Body of pancreas (tissue), 4 donors: ENCODE measurements around the gene SMARCA2. TPM values are rescaled to one million over a fixed set of nuclear protein-coding genes. Genes with fewer than 3 reads are reported as not detected.

ENCODE experiments used
- ATAC-seq: fragments of 150-250 bp; one replicate; pipeline ENCODE4 v1.9.1; 2016
- DNase-seq, 4 donors: peaks; one replicate each; pipeline ENCODE4 v3.0.0-alpha.2; 2019
- H3K27ac ChIP-seq, 4 donors: fragments of 200-600 bp; sonication (generic); 1 replicate in 3 of 4; 2 replicates in 1 of 4; pipeline versions ENCODE4 v1.5.1 to v1.6.1; 2016 to 2019; ENCODE audit warnings: mild to moderate bottlenecking in 1 of 4, mixed read lengths in 1 of 4, moderate library complexity in 1 of 4
- H3K27me3 ChIP-seq, 2 donors: fragments of 200-600 bp; sonication (generic); one replicate each; pipeline ENCODE4 v1.6.0; 2016; ENCODE audit warnings: mild to moderate bottlenecking in 1 of 2
- H3K36me3 ChIP-seq, 2 donors: fragments of 200-600 bp; sonication (generic); replicated peaks in 1 of 2; 2 replicates each; pipeline ENCODE4 v1.5.1; 2016; ENCODE audit warnings: low read depth in 2 of 2; ENCODE audit not compliant: insufficient read depth in 1 of 2
- H3K4me1 ChIP-seq: fragments of 200-600 bp; sonication (generic); one replicate; pipeline ENCODE4 v1.6.0; 2016
- H3K4me3 ChIP-seq, 2 donors: fragments of 200-600 bp; sonication (generic); 1 replicate in 1 of 2; 2 replicates in 1 of 2; pipeline ENCODE4 v1.5.1; 2016 to 2019
- H3K9me3 ChIP-seq, 3 donors: fragments of 200-600 bp; sonication (generic); 1 replicate in 2 of 3; 2 replicates in 1 of 3; pipeline ENCODE4 v1.5.1; 2016
- POLR2A ChIP-seq, 3 donors: fragments of 450-650 bp; IDR thresholded peaks; one replicate each; pipeline ENCODE4 v1.6.1; 2016; ENCODE audit warnings: antibody characterized with exemption in 3 of 3, mild to moderate bottlenecking in 2 of 3
- WGBS, 2 donors: methylation state at CpG; one replicate each; pipeline ENCODE4 v1.1.5; 2017; 5-methylcytosine and 5-hydroxymethylcytosine counted together
- intact Hi-C: fragments of 100-400 bp; cut with DNase I; formaldehyde crosslinking; loops from one replicate; pipeline ENCODE4 v1.15.1; 2023
- total RNA-seq, 2 donors: library from RNA; depleted of rRNA; stranded (reverse); fragments of >200 nt; gene quantifications; one replicate each; pipeline ENCODE4 v1.1.0, GENCODE V29; 2016
- TF ChIP-seq, protein P1 (sequence below), 7 experiments: fragments of 450-650 bp in 4 of 7; fragments of 200-600 bp in 3 of 7; sonication (generic) in 3 of 7; IDR thresholded peaks; one replicate each; pipeline ENCODE4 v1.5.1; 2016 to 2019; ENCODE audit warnings: antibody characterized with exemption in 7 of 7

Gene SMARCA2
- total RNA-seq, 2 donors from 2014 or later = 83.8 to 117 TPM

GRCh38 chr9:2120926-2121689, 106.0 kb downstream of the SMARCA2 start:
- Histone ChIP-seq H3K4me1 (peaks cover 7% of the 10 kb centered on the region), H3K9me3 (no peaks in the 10 kb centered on the region), H3K27ac (peak overlapping the region in 1 of 4 donors; percentile 33), H3K27me3 (no peaks in the 10 kb centered on the region), H3K36me3 (peaks cover 0 to 21% of the 10 kb centered on the region in 2 donors), H3K4me3 (no peak overlapping the region)
- DNase-seq = peak in 2 of 4 donors; percentile 15 to 17
- peak; percentile 35 for ATAC-seq
- intact Hi-C loops = no loop called here
- 59 to 67% methylated on average over 3 of the region's 3 CpGs for WGBS, 2 donors
- TF ChIP-seq, protein P1, sequence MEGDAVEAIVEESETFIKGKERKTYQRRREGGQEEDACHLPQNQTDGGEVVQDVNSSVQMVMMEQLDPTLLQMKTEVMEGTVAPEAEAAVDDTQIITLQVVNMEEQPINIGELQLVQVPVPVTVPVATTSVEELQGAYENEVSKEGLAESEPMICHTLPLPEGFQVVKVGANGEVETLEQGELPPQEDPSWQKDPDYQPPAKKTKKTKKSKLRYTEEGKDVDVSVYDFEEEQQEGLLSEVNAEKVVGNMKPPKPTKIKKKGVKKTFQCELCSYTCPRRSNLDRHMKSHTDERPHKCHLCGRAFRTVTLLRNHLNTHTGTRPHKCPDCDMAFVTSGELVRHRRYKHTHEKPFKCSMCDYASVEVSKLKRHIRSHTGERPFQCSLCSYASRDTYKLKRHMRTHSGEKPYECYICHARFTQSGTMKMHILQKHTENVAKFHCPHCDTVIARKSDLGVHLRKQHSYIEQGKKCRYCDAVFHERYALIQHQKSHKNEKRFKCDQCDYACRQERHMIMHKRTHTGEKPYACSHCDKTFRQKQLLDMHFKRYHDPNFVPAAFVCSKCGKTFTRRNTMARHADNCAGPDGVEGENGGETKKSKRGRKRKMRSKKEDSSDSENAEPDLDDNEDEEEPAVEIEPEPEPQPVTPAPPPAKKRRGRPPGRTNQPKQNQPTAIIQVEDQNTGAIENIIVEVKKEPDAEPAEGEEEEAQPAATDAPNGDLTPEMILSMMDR (IDR thresholded peaks at IDR 0.05) = peak in 4 of 7 experiments; percentile 11 to 40 (median 30)
- no peak for TF ChIP-seq POLR2A (IDR thresholded peaks at IDR 0.05)

DNA sequence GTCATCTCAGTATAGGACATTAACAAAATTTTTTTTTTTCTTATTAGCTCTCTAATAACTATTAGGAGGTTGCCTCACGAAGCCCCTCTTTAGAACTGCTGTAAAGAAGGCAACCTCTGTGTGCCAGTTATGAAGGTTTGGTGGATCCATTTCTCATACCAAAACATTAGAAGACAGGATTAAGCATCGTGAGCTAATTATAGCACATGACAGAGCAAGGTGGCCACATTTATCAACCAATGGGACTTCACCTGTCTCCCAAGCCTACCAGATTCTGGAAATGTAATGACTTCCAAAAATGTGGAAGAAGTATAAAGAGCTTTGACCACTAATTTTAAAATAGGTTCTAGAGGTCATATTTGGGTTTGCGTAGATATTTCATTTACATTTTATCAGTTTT, 107.2 kb downstream of the SMARCA2 start:
- DNase-seq = no peak
- H3K9me3 ChIP-seq = no peaks in the 10 kb centered on the region
- 75 to 96% methylated on average over 3 of the region's 3 CpGs for WGBS, 2 donors
- TF ChIP-seq POLR2A (IDR thresholded peaks at IDR 0.05) = no peak
- TF ChIP-seq, protein P1 (IDR thresholded peaks at IDR 0.05) = no peak
- H3K27ac ChIP-seq = no peak overlapping the region
- intact Hi-C loops = no loop called here
- ATAC-seq = no peak
- H3K36me3 ChIP-seq = peaks cover 0 to 21% of the 10 kb centered on the region in 2 donors
- no peaks in the 10 kb centered on the region for H3K27me3 ChIP-seq
- peaks cover 19% of the 10 kb centered on the region for H3K4me1 ChIP-seq
- H3K4me3 ChIP-seq = no peak overlapping the region

GRCh38 chr9:2125906-2126305, 110.8 kb downstream of the SMARCA2 start:
- 22 to 39% methylated on average over 2 of the region's 2 CpGs for WGBS, 2 donors
- Histone ChIP-seq H3K4me3 (no peak overlapping the region), H3K36me3 (peaks cover 0 to 9% of the 10 kb centered on the region in 2 donors), H3K9me3 (no peaks in the 10 kb centered on the region), H3K27ac (peak overlapping the region in 2 of 4 donors; percentile 24 to 36), H3K27me3 (no peaks in the 10 kb centered on the region), H3K4me1 (peaks cover 23% of the 10 kb centered on the region)
- intact Hi-C loops = no loop called here
- TF ChIP-seq POLR2A (IDR thresholded peaks at IDR 0.05) = no peak
- TF ChIP-seq, protein P1 (IDR thresholded peaks at IDR 0.05) = no peak
- DNase-seq (no peak), ATAC-seq (no peak)

DNA sequence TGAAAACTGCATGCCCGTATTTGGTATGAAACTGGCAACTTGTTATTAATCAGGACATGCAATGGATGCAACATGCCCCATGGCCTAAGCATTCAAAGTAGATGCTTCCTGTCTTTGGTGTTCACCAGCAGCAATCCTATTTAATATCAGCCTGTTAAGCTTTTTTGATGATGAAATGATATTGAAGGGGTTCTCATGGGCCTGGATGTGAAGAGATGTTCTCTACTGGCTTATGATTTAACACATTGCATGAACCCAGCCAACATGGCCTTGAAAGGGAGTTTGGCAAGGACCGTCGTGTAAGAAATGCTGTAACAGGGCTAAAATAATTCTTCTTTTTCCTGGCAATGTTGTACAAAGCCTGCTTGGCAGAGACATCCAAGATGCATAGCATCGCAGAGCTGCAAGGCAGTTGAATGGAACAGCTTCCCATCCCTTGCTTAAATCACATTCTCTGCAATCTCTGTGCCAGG, 111.2 kb downstream of the SMARCA2 start:
- 24 to 33% methylated on average over 4 of the region's 4 CpGs for WGBS, 2 donors
- ATAC-seq = no peak
- intact Hi-C loops = no loop called here
- H3K27me3 ChIP-seq = no peaks in the 10 kb centered on the region
- H3K36me3 ChIP-seq = peaks cover 0 to 9% of the 10 kb centered on the region in 2 donors
- peak in 2 of 4 donors; percentile 16 for DNase-seq
- peaks cover 23% of the 10 kb centered on the region for H3K4me1 ChIP-seq
- no peak overlapping the region for H3K4me3 ChIP-seq
- TF ChIP-seq POLR2A (IDR thresholded peaks at IDR 0.05) = no peak
- TF ChIP-seq, protein P1 (IDR thresholded peaks at IDR 0.05) = no peak
- peak overlapping the region in 2 of 4 donors; percentile 24 to 36 for H3K27ac ChIP-seq
- no peaks in the 10 kb centered on the region for H3K9me3 ChIP-seq
